CD4-positive, alpha-beta memory T cell (primary cell): ENCODE measurements around the gene CTNNBL1. TPM values are rescaled to one million over a fixed set of nuclear protein-coding genes. Genes with fewer than 3 reads are reported as not detected.

ENCODE experiments used
- CTCF ChIA-PET: fragments of 350-600 bp; sonication (Branson Sonifier 250); formaldehyde crosslinking; loops from one replicate; lab custom pipeline; 2021; ENCODE audit warnings: inconsistent platforms; ENCODE audit not compliant: partially characterized antibody; lab: Charles Lee
- POLR2A ChIA-PET: fragments of 350-600 bp; sonication (Branson Sonifier 250); formaldehyde crosslinking; loops from one replicate; lab custom pipeline; 2021; ENCODE audit not compliant: partially characterized antibody; lab: Charles Lee
- DNase-seq, 5 donors: peaks; one replicate each; pipeline versions ENCODE4 v3.0.0 to v3.0.0-alpha.2; 2020 to 2022; ENCODE audit warnings: mixed read lengths in 1 of 5
- H3K27ac ChIP-seq: one replicate; pipeline ENCODE4 v1.7.0; 2013; ENCODE audit warnings: low read depth, low read length
- H3K27me3 ChIP-seq: 2 replicates; pipeline ENCODE4 v1.7.0; 2013; ENCODE audit warnings: mild to moderate bottlenecking, low read length, moderate library complexity; ENCODE audit not compliant: insufficient read depth
- H3K36me3 ChIP-seq: 2 replicates; pipeline ENCODE4 v1.7.0; 2013; ENCODE audit warnings: mild to moderate bottlenecking, low read length, moderate library complexity; ENCODE audit not compliant: insufficient read depth
- H3K4me1 ChIP-seq: 2 replicates; pipeline ENCODE4 v1.7.0; 2013; ENCODE audit warnings: mild to moderate bottlenecking, low read length, moderate library complexity; ENCODE audit not compliant: insufficient read depth
- H3K4me3 ChIP-seq, 2 donors: one replicate each; pipeline ENCODE4 v1.7.0; 2013; ENCODE audit warnings: low read length in 2 of 2, mild to moderate bottlenecking in 1 of 2
- H3K9me3 ChIP-seq, 2 donors: one replicate each; pipeline ENCODE4 v1.7.0; 2013; ENCODE audit warnings: low read length in 2 of 2, control low read depth in 1 of 2; ENCODE audit not compliant: control insufficient read depth in 1 of 2
- H3K27ac Mint-ChIP-seq, 7 donors: one replicate each; pipeline ENCODE4 v1.8.0; 2020 to 2021; ENCODE audit warnings: mixed read lengths in 7 of 7, mild to moderate bottlenecking in 6 of 7, inconsistent platforms in 3 of 7, moderate library complexity in 3 of 7
- H3K27me3 Mint-ChIP-seq, 2 donors: one replicate each; pipeline ENCODE4 v1.8.0; 2020 to 2021; ENCODE audit warnings: mixed read lengths in 2 of 2
- H3K36me3 Mint-ChIP-seq, 2 donors: one replicate each; pipeline ENCODE4 v1.8.0; 2020 to 2021; ENCODE audit warnings: mixed read lengths in 2 of 2, inconsistent platforms in 1 of 2, mild to moderate bottlenecking in 1 of 2
- H3K4me1 Mint-ChIP-seq, 4 donors: one replicate each; pipeline ENCODE4 v1.8.0; 2020 to 2021; ENCODE audit warnings: mixed read lengths in 4 of 4, mild to moderate bottlenecking in 1 of 4
- H3K4me3 Mint-ChIP-seq, 8 donors: one replicate each; pipeline ENCODE4 v1.8.0; 2020 to 2021; ENCODE audit warnings: mixed read lengths in 8 of 8, mild to moderate bottlenecking in 7 of 8, moderate library complexity in 6 of 8, inconsistent platforms in 3 of 8
- H3K9me3 Mint-ChIP-seq, 8 donors: one replicate each; pipeline ENCODE4 v1.8.0; 2020 to 2021; ENCODE audit warnings: mixed read lengths in 8 of 8, mild to moderate bottlenecking in 5 of 8, inconsistent platforms in 3 of 8, moderate library complexity in 1 of 8
- intact Hi-C: fragments of 100-400 bp; cut with micrococcal nuclease; formaldehyde crosslinking; loops from one replicate; pipeline ENCODE4 v1.15.1; 2023
- polyA plus RNA-seq, 2 donors: library from polyadenylated mRNA; unstranded; fragments of 300-500 nt; fragmentation: Illumina TruSeq; gene quantifications; one replicate each; pipeline ENCODE4 v1.2.3, GENCODE V29; 2021
- total RNA-seq, 2 experiments: library from RNA; stranded (reverse); gene quantifications; one replicate each; pipeline ENCODE4 v1.2.3, GENCODE V29; 2021

The CTNNBL1 gene, protein sequence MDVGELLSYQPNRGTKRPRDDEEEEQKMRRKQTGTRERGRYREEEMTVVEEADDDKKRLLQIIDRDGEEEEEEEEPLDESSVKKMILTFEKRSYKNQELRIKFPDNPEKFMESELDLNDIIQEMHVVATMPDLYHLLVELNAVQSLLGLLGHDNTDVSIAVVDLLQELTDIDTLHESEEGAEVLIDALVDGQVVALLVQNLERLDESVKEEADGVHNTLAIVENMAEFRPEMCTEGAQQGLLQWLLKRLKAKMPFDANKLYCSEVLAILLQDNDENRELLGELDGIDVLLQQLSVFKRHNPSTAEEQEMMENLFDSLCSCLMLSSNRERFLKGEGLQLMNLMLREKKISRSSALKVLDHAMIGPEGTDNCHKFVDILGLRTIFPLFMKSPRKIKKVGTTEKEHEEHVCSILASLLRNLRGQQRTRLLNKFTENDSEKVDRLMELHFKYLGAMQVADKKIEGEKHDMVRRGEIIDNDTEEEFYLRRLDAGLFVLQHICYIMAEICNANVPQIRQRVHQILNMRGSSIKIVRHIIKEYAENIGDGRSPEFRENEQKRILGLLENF
- total RNA-seq, result 10 to 100 TPM; 41.5 to 45.1 TPM
- polyA plus RNA-seq, result 100 to 1,000 TPM in 1 of 2 donors, 10 to 100 TPM in 1; 83.4 to 104 TPM

DNA sequence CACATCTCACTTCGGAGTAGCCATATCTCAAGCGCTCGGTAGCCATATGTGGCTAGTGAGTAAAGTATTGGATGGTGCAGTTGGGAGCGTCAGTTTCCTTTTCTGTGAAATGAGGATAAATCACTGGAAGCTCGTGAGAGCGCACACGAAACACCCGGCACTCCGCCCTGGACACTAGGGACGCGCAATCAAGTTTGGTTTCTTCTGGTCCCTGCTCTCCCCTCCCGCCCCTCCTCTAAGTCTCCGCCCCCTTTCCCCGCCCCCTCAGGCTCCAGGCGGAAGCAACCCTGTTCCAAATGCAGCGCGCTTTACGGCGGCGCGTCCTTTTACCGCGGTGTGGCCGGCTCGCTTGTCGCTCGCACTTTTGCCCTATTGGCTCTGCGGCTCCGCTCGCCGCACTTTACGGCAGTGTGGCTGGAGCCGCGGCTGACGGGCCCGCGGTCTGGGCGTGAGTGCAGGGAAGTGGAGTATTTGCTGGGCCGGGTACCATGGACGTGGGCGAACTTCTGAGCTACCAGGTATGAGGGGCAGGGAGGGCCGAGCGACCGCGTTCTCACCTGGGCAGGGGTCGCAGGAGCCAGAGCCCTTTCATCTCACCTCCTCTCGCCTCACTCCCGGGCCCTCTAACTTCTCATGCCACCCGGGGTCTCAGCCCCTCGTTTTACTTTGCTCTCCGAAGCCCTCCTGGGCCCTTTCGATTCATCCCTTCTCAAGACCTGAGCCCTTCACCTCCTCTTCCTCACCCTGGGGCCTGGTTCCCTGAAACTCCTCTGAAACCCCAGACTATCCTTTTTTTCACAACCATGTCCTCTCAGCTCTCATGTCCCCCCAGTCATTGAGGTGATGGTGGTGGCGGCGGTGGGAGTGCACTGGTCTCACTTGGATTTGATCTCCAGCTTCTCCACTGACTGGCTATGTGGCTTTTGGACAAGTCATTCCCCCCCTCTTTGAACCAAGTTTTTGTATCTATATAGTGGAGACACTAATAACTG, at the start of gene CTNNBL1:
Gene CTNNBL1 (plus strand): TSS at position 396 of the 992 bp plus-strand sequence. CDS start 93 bp downstream, at position 489.
- Mint-ChIP-seq H3K4me1 (peaks cover 18 to 46% (median 31%) of the 10 kb centered on the region in 4 donors), H3K27me3 (peaks cover 11 to 16% of the 10 kb centered on the region in 2 donors), H3K27ac (peak within 1 kb of the TSS; percentile 82 to 99 (median 94)), H3K36me3 (peaks cover 0 to 14% of the 10 kb centered on the region in 2 donors), H3K9me3 (no peaks in the 10 kb centered on the region), H3K4me3 (peak within 1 kb of the TSS; percentile 94 to 99 (median 97))
- Histone ChIP-seq H3K4me3 (peak within 1 kb of the TSS; percentile 71 to 90), H3K9me3 (no peaks in the 10 kb centered on the region), H3K27me3 (peaks cover 5% of the 10 kb centered on the region), H3K36me3 (no peaks in the 10 kb centered on the region), H3K4me1 (peaks cover 25% of the 10 kb centered on the region), H3K27ac (peak within 1 kb of the TSS; percentile 76)
- CTCF ChIA-PET, result interaction anchor here (1.7 kb wide), 1 partner anchor 11 kb away, joined by 5 read pairs; no protein-coding TSS in a partner anchor
- POLR2A ChIA-PET, result no interaction called here
- intact Hi-C loops, result loop anchor here (5.0 kb wide), 2 partner anchors 167 to 407 kb away; partner anchors contain the start of genes BLCAP and MANBAL
- peak; percentile 92 to 96 (median 93) for DNase-seq

- peaks cover 24 to 55% of the 10 kb centered on the region in 2 donors for H3K27me3 Mint-ChIP-seq
- H3K27me3 ChIP-seq, result no peaks in the 10 kb centered on the region
- no peak overlapping the region for H3K4me3 ChIP-seq
- ChIA-PET CTCF (no interaction called here), POLR2A (no interaction called here)
- no peaks in the 10 kb centered on the region for H3K36me3 ChIP-seq
- H3K36me3 Mint-ChIP-seq, result no peaks in the 10 kb centered on the region
- H3K4me3 Mint-ChIP-seq, result no peak overlapping the region
- H3K27ac Mint-ChIP-seq, result no peak overlapping the region
- H3K4me1 ChIP-seq, result no peaks in the 10 kb centered on the region
- H3K9me3 ChIP-seq, result no peaks in the 10 kb centered on the region
- H3K9me3 Mint-ChIP-seq, result peaks cover 0 to 3% (median 0%) of the 10 kb centered on the region in 8 donors
- no peaks in the 10 kb centered on the region for H3K4me1 Mint-ChIP-seq
- DNase-seq, result no peak
- intact Hi-C loops, result no loop called here
- no peak overlapping the region for H3K27ac ChIP-seq
Observed at GRCh38 chr20:37644605-37645004, 49.2 kb upstream of the CTNNBL1 start.

DNA sequence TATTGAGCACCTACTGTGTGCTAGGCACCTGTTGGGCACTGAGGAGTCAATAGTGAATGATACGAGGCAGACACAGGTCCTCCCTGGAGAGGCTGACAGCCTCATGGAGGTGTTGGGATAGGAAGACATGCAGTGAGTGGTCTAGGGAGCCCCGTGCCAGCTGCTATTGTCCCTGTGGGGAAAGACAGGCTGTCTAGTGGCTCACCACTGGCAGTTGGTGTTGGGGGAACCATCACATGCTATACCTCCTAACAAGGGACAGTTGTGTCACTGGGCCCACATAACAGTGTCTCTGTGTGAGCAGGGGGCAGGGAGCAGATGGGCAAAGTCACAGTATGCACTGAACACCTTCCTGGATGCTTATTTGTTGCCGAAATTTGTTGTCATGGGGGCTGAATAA, 45.9 kb upstream of the CTNNBL1 start:
- POLR2A ChIA-PET, result no interaction called here
- no peaks in the 10 kb centered on the region for H3K27me3 ChIP-seq
- Mint-ChIP-seq H3K9me3 (peaks cover 0 to 1% (median 0%) of the 10 kb centered on the region in 8 donors), H3K27me3 (peaks cover 21 to 42% of the 10 kb centered on the region in 2 donors), H3K36me3 (no peaks in the 10 kb centered on the region), H3K4me3 (no peak overlapping the region), H3K4me1 (no peaks in the 10 kb centered on the region), H3K27ac (peak overlapping the region in 1 of 7 donors; percentile 10)
- CTCF ChIA-PET, result no interaction called here
- intact Hi-C loops, result no loop called here
- H3K4me1 ChIP-seq, result no peaks in the 10 kb centered on the region
- no peaks in the 10 kb centered on the region for H3K36me3 ChIP-seq
- DNase-seq, result no peak
- H3K27ac ChIP-seq, result no peak overlapping the region
- H3K9me3 ChIP-seq, result no peaks in the 10 kb centered on the region
- H3K4me3 ChIP-seq, result no peak overlapping the region

- no peaks in the 10 kb centered on the region for H3K36me3 Mint-ChIP-seq
- CTCF ChIA-PET, result interaction anchor here (0.7 kb wide), 1 partner anchor 9 kb away, joined by 3 read pairs; no protein-coding TSS in a partner anchor
Observed at GRCh38 chr20:37649017-37649416, 44.8 kb upstream of the CTNNBL1 start.

GRCh38 chr20:37649676-37650370, 44.0 kb upstream of the CTNNBL1 start:
- Histone ChIP-seq H3K4me3 (no peak overlapping the region), H3K27me3 (no peaks in the 10 kb centered on the region), H3K27ac (no peak overlapping the region), H3K9me3 (no peaks in the 10 kb centered on the region), H3K4me1 (no peaks in the 10 kb centered on the region), H3K36me3 (no peaks in the 10 kb centered on the region)
- no peaks in the 10 kb centered on the region for H3K4me1 Mint-ChIP-seq
- DNase-seq, result no peak
- intact Hi-C loops, result loop anchor here (5.0 kb wide), 1 partner anchor 342 kb away; no protein-coding TSS in a partner anchor
- CTCF ChIA-PET, result interaction anchor here (1.1 kb wide), 1 partner anchor 10 kb away, joined by 3 read pairs; no protein-coding TSS in a partner anchor
- H3K36me3 Mint-ChIP-seq, result no peaks in the 10 kb centered on the region
- H3K27ac Mint-ChIP-seq, result no peak overlapping the region
- POLR2A ChIA-PET, result no interaction called here
- peaks cover 0 to 1% (median 0%) of the 10 kb centered on the region in 8 donors for H3K9me3 Mint-ChIP-seq
- no peak overlapping the region for H3K4me3 Mint-ChIP-seq
- H3K27me3 Mint-ChIP-seq, result peaks cover 19 to 36% of the 10 kb centered on the region in 2 donors

More at GRCh38 chr20:37649017-37649416, 44.8 kb upstream of the CTNNBL1 start:
- Mint-ChIP-seq H3K9me3 (peaks cover 0 to 1% (median 0%) of the 10 kb centered on the region in 8 donors), H3K27ac (no peak overlapping the region), H3K4me1 (no peaks in the 10 kb centered on the region), H3K27me3 (peaks cover 21 to 41% of the 10 kb centered on the region in 2 donors), H3K4me3 (no peak overlapping the region)
- H3K27me3 ChIP-seq, result no peaks in the 10 kb centered on the region
- H3K9me3 ChIP-seq, result no peaks in the 10 kb centered on the region
- DNase-seq, result no peak
- no peaks in the 10 kb centered on the region for H3K4me1 ChIP-seq
- POLR2A ChIA-PET, result no interaction called here
- H3K36me3 ChIP-seq, result no peaks in the 10 kb centered on the region
- H3K27ac ChIP-seq, result no peak overlapping the region
- intact Hi-C loops, result no loop called here
- H3K4me3 ChIP-seq, result no peak overlapping the region

- Histone ChIP-seq H3K9me3 (no peaks in the 10 kb centered on the region), H3K36me3 (no peaks in the 10 kb centered on the region), H3K27me3 (no peaks in the 10 kb centered on the region), H3K4me3 (no peak overlapping the region), H3K4me1 (no peaks in the 10 kb centered on the region), H3K27ac (no peak overlapping the region)
- ChIA-PET CTCF (interaction anchor here (1.1 kb wide), 1 partner anchor 9 kb away, joined by 3 read pairs; no protein-coding TSS in a partner anchor), POLR2A (no interaction called here)
- Mint-ChIP-seq H3K4me3 (no peak overlapping the region), H3K27ac (no peak overlapping the region), H3K4me1 (no peaks in the 10 kb centered on the region), H3K27me3 (peaks cover 12 to 28% of the 10 kb centered on the region in 2 donors), H3K36me3 (no peaks in the 10 kb centered on the region), H3K9me3 (peaks cover 0 to 1% (median 0%) of the 10 kb centered on the region in 8 donors)
- DNase-seq, result no peak
- intact Hi-C loops, result loop anchor here (5.0 kb wide), 1 partner anchor 342 kb away; no protein-coding TSS in a partner anchor
Observed at GRCh38 chr20:37650661-37651060, 43.2 kb upstream of the CTNNBL1 start.
